IMR-90 (cell line): ENCODE data around the gene COL4A2. TPM values are rescaled to one million over a fixed set of nuclear protein-coding genes. Genes with fewer than 3 reads are reported as not detected.

Experiments
- ATAC-seq: fragments of 200-7000 bp; cut with Tn5 transposase; 2 replicates; pipeline ENCODE4 v1.9.1; 2020; ENCODE audit warnings: low read depth, mild to moderate bottlenecking, moderate library complexity
- BruUV-seq: library from RNA; stranded (reverse); fragments of 400-500 nt; replicated peaks from 2 replicates; lab custom pipeline; 2021; lab: Mats Ljungman, UMichigan
- CTCF ChIA-PET: fragments of 300-600 bp; formaldehyde crosslinking; extraction: SDS; loops from one replicate; lab custom pipeline; 2021; ENCODE audit warnings: antibody characterized with exemption; lab: Yijun Ruan, JAX
- POLR2A ChIA-PET: fragments of 300-600 bp; sonication (Branson Sonifier 250); formaldehyde crosslinking; loops from one replicate; lab custom pipeline; 2022; ENCODE audit warnings: antibody characterized with exemption; ENCODE audit not compliant: unreplicated experiment; lab: Charles Lee
- DNase-seq: peaks from one replicate; pipeline ENCODE4 v3.0.0; 2013
- H2AFZ ChIP-seq: replicated peaks from 2 replicates; pipeline ENCODE3; 2013; ENCODE audit warnings: low read length, mild to moderate bottlenecking; ENCODE audit not compliant: poor library complexity
- H2AK5ac ChIP-seq: 2 replicates; pipeline ENCODE4 v1.6.1; 2013; ENCODE audit warnings: low read depth, low read length, inconsistent platforms
- H2AK9ac ChIP-seq: replicated peaks from 2 replicates; pipeline ENCODE3; 2013; ENCODE audit warnings: mild to moderate bottlenecking, low read depth, low read length, moderate library complexity; ENCODE audit not compliant: poor library complexity
- H2BK120ac ChIP-seq: 2 replicates; pipeline ENCODE4 v1.6.1; 2013; ENCODE audit warnings: low read depth, low read length, inconsistent platforms
- H2BK15ac ChIP-seq: 3 replicates; pipeline ENCODE4 v1.6.1; 2013; ENCODE audit warnings: low read depth, low read length, inconsistent platforms
- H2BK20ac ChIP-seq: 2 replicates; pipeline ENCODE4 v1.6.1; 2013; ENCODE audit warnings: low read depth, mild to moderate bottlenecking, inconsistent platforms, low read length, moderate library complexity
- H2BK5ac ChIP-seq: 2 replicates; pipeline ENCODE4 v1.6.1; 2013; ENCODE audit warnings: mild to moderate bottlenecking, low read depth, low read length, inconsistent platforms; ENCODE audit not compliant: poor library complexity, severe bottlenecking
- H3K14ac ChIP-seq: replicated peaks from 2 replicates; pipeline ENCODE4 v1.6.1; 2013; ENCODE audit warnings: low read depth, low read length, inconsistent platforms
- H3K18ac ChIP-seq: 2 replicates; pipeline ENCODE4 v1.6.1; 2013; ENCODE audit warnings: low read depth, low read length, control low read depth
- H3K23ac ChIP-seq: 2 replicates; pipeline ENCODE4 v1.6.1; 2013; ENCODE audit warnings: low read depth, low read length, inconsistent platforms
- H3K27ac ChIP-seq: 2 replicates; pipeline ENCODE4 v1.5.1; 2013; ENCODE audit warnings: mild to moderate bottlenecking, control low read depth, low read length; ENCODE audit not compliant: insufficient read depth
- H3K27me3 ChIP-seq: 2 replicates; pipeline ENCODE4 v1.6.1; 2013; ENCODE audit warnings: low read length; ENCODE audit not compliant: control insufficient read depth, insufficient read depth
- H3K36me3 ChIP-seq: 2 replicates; pipeline ENCODE4 v1.6.1; 2013; ENCODE audit warnings: low read length, mixed read lengths; ENCODE audit not compliant: control insufficient read depth, insufficient read depth
- H3K4ac ChIP-seq: 2 replicates; pipeline ENCODE4 v1.6.1; 2013; ENCODE audit warnings: low read depth, low read length, inconsistent platforms
- H3K4me1 ChIP-seq: 2 replicates; pipeline ENCODE4 v1.6.1; 2013; ENCODE audit warnings: low read length, mixed read lengths; ENCODE audit not compliant: control insufficient read depth, insufficient read depth
- H3K4me2 ChIP-seq: 2 replicates; pipeline ENCODE4 v1.6.1; 2013; ENCODE audit warnings: low read depth, mild to moderate bottlenecking, control low read depth, low read length, moderate library complexity
- H3K4me3 ChIP-seq: 2 replicates; pipeline ENCODE4 v1.5.1; 2013; ENCODE audit warnings: low read depth, mild to moderate bottlenecking, control low read depth, low read length, moderate library complexity; ENCODE audit not compliant: insufficient read depth
- H3K56ac ChIP-seq: 2 replicates; pipeline ENCODE4 v1.6.1; 2013; ENCODE audit warnings: low read length, inconsistent platforms; ENCODE audit not compliant: insufficient read depth; ENCODE audit errors: extremely low read depth
- H3K79me1 ChIP-seq, 2 experiments: 2 replicates each; pipeline ENCODE4 v1.6.1; 2013; ENCODE audit warnings: low read length in 2 of 2, inconsistent platforms in 1 of 2, low read depth in 1 of 2
- H3K9ac ChIP-seq: 2 replicates; pipeline ENCODE4 v1.6.1; 2013; ENCODE audit warnings: low read depth, low read length, control low read depth
- H3K9me1 ChIP-seq: 2 replicates; pipeline ENCODE4 v1.6.1; 2013; ENCODE audit warnings: low read length, inconsistent platforms; ENCODE audit not compliant: insufficient read depth
- H3K9me3 ChIP-seq: 2 replicates; pipeline ENCODE4 v1.6.1; 2013; ENCODE audit warnings: low read length; ENCODE audit not compliant: control insufficient read depth, insufficient read depth
- H4K20me1 ChIP-seq: 2 replicates; pipeline ENCODE4 v1.6.1; 2013; ENCODE audit warnings: low read length, inconsistent platforms; ENCODE audit not compliant: insufficient read depth
- H4K5ac ChIP-seq: 2 replicates; pipeline ENCODE4 v1.6.1; 2013; ENCODE audit warnings: mild to moderate bottlenecking, low read depth, low read length, control low read depth
- H4K8ac ChIP-seq, 2 experiments: 2 replicates each; pipeline ENCODE4 v1.6.1; 2013; ENCODE audit warnings: low read depth in 2 of 2, low read length in 2 of 2, control low read depth in 1 of 2, inconsistent platforms in 1 of 2
- H4K91ac ChIP-seq: 2 replicates; pipeline ENCODE4 v1.6.1; 2013; ENCODE audit warnings: low read depth, low read length, inconsistent platforms; ENCODE audit not compliant: insufficient read depth
- BHLHE40 ChIP-seq: fragments of 150-350 bp; IDR thresholded peaks from 2 replicates; pipeline ENCODE4 v1.6.1; 2016; ENCODE audit warnings: mild to moderate bottlenecking, low read depth, low read length
- CEBPB ChIP-seq: IDR thresholded peaks from 2 replicates; pipeline ENCODE4 v1.6.1; 2012; ENCODE audit warnings: low read depth, low read length, improper control_type of control experiment
- CHD1 ChIP-seq: IDR thresholded peaks from 2 replicates; pipeline ENCODE4 v1.6.1; 2012; ENCODE audit warnings: low read depth, low read length, improper control_type of control experiment
- FOS ChIP-seq: fragments of 150-350 bp; IDR thresholded peaks from 2 replicates; pipeline ENCODE4 v1.6.1; 2016; ENCODE audit warnings: low read depth, low read length
- MAFK ChIP-seq: IDR thresholded peaks from 2 replicates; pipeline ENCODE4 v1.6.1; 2012; ENCODE audit warnings: low read depth, low read length, improper control_type of control experiment
- MAZ ChIP-seq: IDR thresholded peaks from 2 replicates; pipeline ENCODE4 v1.6.1; 2012; ENCODE audit warnings: low read depth, mild to moderate bottlenecking, low read length, improper control_type of control experiment, moderate library complexity, borderline replicate concordance
- POLR2A ChIP-seq: IDR thresholded peaks from 2 replicates; pipeline ENCODE4 v1.6.1; 2012; ENCODE audit warnings: mild to moderate bottlenecking, low read depth, low read length
- RCOR1 ChIP-seq: IDR thresholded peaks from 2 replicates; pipeline ENCODE4 v1.6.1; 2012; ENCODE audit warnings: mild to moderate bottlenecking, low read length, improper control_type of control experiment; ENCODE audit not compliant: insufficient replicate concordance
- SMC3 ChIP-seq: fragments of 150-350 bp; IDR thresholded peaks from 2 replicates; pipeline ENCODE4 v1.6.1; 2016; ENCODE audit warnings: low read depth, mild to moderate bottlenecking, antibody characterized with exemption, low read length, moderate library complexity
- WGBS, 2 experiments: methylation state at CpG; one replicate each; pipeline versions ENCODE4 v1.1.5 to v1.1.7; 2013; ENCODE audit warnings: missing lambda C conversion rate in 2 of 2; ENCODE audit not compliant: insufficient read length in 1 of 2; ENCODE audit errors: extremely low coverage in 2 of 2; 5-methylcytosine and 5-hydroxymethylcytosine counted together
- dilution Hi-C: fragments of 300-500 bp; cut with HindIII; formaldehyde crosslinking; loops from one replicate; pipeline ENCODE4 v1.14.3; 2018; ENCODE audit warnings: low sequenced_read_pairs; ENCODE audit not compliant: unreplicated experiment
- in situ Hi-C: fragments of 300-500 bp; cut with MboI; formaldehyde crosslinking; loops from 3 replicates; pipeline ENCODE4 v1.14.3; 2019; ENCODE audit warnings: low sequenced_read_pairs, inconsistent platforms, mixed read lengths
- intact Hi-C: fragments of 100-400 bp; cut with micrococcal nuclease; formaldehyde crosslinking; loops from 2 replicates; pipeline ENCODE4 v1.10.0; 2022
- polyA plus RNA-seq, 3 experiments: library from polyadenylated mRNA; depleted of rRNA; stranded (reverse); fragments of >200 nt; gene quantifications; 2 replicates each; pipeline ENCODE4 v1.2.3, GENCODE V29; 2012; ENCODE audit warnings: low replicate concordance in 1 of 3
- total RNA-seq: library from RNA; depleted of rRNA; stranded (reverse); fragments of >200 nt; gene quantifications from 2 replicates; pipeline ENCODE4 v1.2.3, GENCODE V29; 2012

The COL4A2 gene
- total and polyA plus RNA-seq, 2 of the 4 experiments (the other 2 are of a cell fraction) = 90.7 to 457 TPM

- ATAC-seq = no peak
- 100% methylated on average over 2 of the region's 8 CpGs; no CpG with 5 or more reads in 1 of the 2 experiments for WGBS, 2 experiments
- CTCF ChIA-PET = no interaction called here
Measured at GRCh38 chr13:110458017-110458416, 150.9 kb downstream of the COL4A2 start.

More at GRCh38 chr13:110458017-110458416, 150.9 kb downstream of the COL4A2 start:
- Histone ChIP-seq H4K8ac (no peak overlapping the region), H3K9me1 (peaks cover 7% of the 10 kb centered on the region; the same call in 1 of the 2 replicates), H3K27me3 (no peaks in the 10 kb centered on the region), H3K27ac (no peak overlapping the region), H2AK9ac (no peak overlapping the region), H3K56ac (no peak overlapping the region), H2BK20ac (no peak overlapping the region), H3K4me3 (no peak overlapping the region), H3K23ac (no peak overlapping the region), H3K4me1 (no peaks in the 10 kb centered on the region), H2BK15ac (no peak overlapping the region), H4K20me1 (peaks cover 14% of the 10 kb centered on the region), H3K9ac (no peak overlapping the region), H3K4ac (no peak overlapping the region), H2AK5ac (no peak overlapping the region), H3K4me2 (no peak overlapping the region), H2BK5ac (no peak overlapping the region), H3K14ac (no peak overlapping the region), H2AFZ (no peak overlapping the region), H4K91ac (no peak overlapping the region), H2BK120ac (no peak overlapping the region), H3K79me1 (peaks cover 3 to 38% of the 10 kb centered on the region in 2 experiments), H3K18ac (no peak overlapping the region), H4K5ac (no peak overlapping the region), H3K36me3 (peaks cover 71% of the 10 kb centered on the region), H3K9me3 (no peaks in the 10 kb centered on the region)
- POLR2A ChIA-PET = no interaction called here
- intact Hi-C loops (no loop called here), in situ Hi-C loops (no loop called here), dilution Hi-C loops (no loop called here)
- BruUV-seq = no TSS peak
- TF ChIP-seq CHD1 (no peak), POLR2A (no peak), MAZ (no peak), CEBPB (no peak), FOS (no peak), RCOR1 (no peak), SMC3 (no peak), BHLHE40 (no peak), MAFK (no peak)
- DNase-seq = no peak
